ENCODE measurements around the gene MBLAC1. TPM values are rescaled to one million over a fixed set of nuclear protein-coding genes. Genes with fewer than 3 reads are reported as not detected.

MBLAC1 gene
- total and polyA plus RNA-seq, 12 donors = 1.2 to 3.5 (median 2.1) TPM

GRCh38 chr7:100130608-100131453 lies 4.1 kb downstream of the MBLAC1 start:
- TF ChIP-seq, protein P1, sequence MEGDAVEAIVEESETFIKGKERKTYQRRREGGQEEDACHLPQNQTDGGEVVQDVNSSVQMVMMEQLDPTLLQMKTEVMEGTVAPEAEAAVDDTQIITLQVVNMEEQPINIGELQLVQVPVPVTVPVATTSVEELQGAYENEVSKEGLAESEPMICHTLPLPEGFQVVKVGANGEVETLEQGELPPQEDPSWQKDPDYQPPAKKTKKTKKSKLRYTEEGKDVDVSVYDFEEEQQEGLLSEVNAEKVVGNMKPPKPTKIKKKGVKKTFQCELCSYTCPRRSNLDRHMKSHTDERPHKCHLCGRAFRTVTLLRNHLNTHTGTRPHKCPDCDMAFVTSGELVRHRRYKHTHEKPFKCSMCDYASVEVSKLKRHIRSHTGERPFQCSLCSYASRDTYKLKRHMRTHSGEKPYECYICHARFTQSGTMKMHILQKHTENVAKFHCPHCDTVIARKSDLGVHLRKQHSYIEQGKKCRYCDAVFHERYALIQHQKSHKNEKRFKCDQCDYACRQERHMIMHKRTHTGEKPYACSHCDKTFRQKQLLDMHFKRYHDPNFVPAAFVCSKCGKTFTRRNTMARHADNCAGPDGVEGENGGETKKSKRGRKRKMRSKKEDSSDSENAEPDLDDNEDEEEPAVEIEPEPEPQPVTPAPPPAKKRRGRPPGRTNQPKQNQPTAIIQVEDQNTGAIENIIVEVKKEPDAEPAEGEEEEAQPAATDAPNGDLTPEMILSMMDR (IDR thresholded peaks at IDR 0.05) = peak; percentile 71 to 93 (median 89)
- 13 to 14% methylated on average over 24 of the region's 24 CpGs for WGBS, 2 donors
- Histone ChIP-seq H3K27me3 (peaks cover 0 to 1% (median 0%) of the 10 kb centered on the region in 7 donors), H3K4me1 (peaks cover 10 to 31% (median 17%) of the 10 kb centered on the region in 9 donors), H3K36me3 (no peaks in the 10 kb centered on the region), H3K9me3 (no peaks in the 10 kb centered on the region), H3K27ac (no peak overlapping the region), H3K4me3 (peak overlapping the region in 1 of 10 donors; percentile 11)
- intact Hi-C loops (cut with DNase I) = loop anchor here in 8 of 10 donors (2.0 to 10.0 kb wide), 9 partner anchors 48 to 274 kb away; partner anchors contain the start of genes PVRIG (in 5 of the 8) and TRIM4 (in 1 of the 8)
- DNase-seq (peak; percentile 78 to 84), ATAC-seq (no peak)

DNA sequence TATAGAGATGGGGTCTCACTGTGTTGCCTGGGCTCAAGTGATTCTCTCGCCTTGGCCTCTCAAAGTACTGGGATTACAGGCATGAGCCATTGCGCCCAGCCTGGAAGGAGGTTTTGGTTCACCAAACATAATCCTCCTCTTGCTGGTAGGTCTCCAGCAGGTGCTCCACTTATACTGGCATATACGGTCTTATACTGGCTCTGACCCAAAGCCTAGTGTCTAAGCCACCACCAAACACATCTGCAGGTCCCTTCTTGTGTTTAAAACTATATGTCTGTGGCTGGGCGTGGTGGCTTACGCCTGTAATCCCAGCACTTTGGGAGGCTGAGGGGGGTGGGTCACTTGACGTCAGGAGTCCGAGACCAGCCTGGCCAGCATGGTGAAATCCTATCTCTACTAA lies 5.4 kb downstream of the MBLAC1 start:
- DNase-seq (no peak), ATAC-seq (no peak)
- intact Hi-C loops (cut with DNase I) = loop anchor here (2.0 to 10.0 kb wide), 9 partner anchors 80 to 273 kb away; partner anchors contain the start of genes PVRIG (in 5 of the 10) and TRIM4 (in 1 of the 10)
- TF ChIP-seq, protein P1 (IDR thresholded peaks at IDR 0.05) = no peak
- Histone ChIP-seq H3K9me3 (no peaks in the 10 kb centered on the region), H3K36me3 (no peaks in the 10 kb centered on the region), H3K4me3 (no peak overlapping the region), H3K27ac (no peak overlapping the region), H3K27me3 (peaks cover 0 to 6% (median 0%) of the 10 kb centered on the region in 7 donors), H3K4me1 (peaks cover 7 to 24% (median 10%) of the 10 kb centered on the region in 9 donors)
- 60 to 67% methylated on average over 7 of the region's 7 CpGs for WGBS, 2 donors

DNA sequence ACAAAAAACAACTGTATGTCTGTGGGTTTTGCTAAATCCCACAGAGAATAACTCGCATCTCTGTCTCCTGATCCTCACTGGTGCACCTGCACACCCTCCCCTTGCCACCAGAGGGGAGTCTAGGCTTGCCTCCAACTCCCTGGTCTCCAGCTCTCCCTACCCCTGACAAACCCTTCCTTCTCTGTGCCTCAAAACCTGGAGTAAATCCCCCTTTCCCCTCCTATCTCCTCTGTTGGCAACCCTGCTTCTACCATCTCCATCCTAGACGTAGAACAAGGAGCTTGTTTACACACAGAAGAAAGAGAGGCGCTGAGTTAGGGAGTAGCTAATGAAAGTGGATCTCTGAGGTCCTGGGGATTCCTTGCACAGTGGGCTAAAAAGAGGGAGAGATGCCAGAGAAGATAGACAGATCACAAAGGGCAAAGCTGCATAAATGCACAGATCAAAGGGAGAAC lies 6.0 kb downstream of the MBLAC1 start:
- DNase-seq (peak in 1 of 2 donors; percentile 39), ATAC-seq (peak in 7 of 8 donors; percentile 69 to 83 (median 80))
- Histone ChIP-seq H3K36me3 (no peaks in the 10 kb centered on the region), H3K4me1 (peaks cover 3 to 18% (median 8%) of the 10 kb centered on the region in 9 donors), H3K27me3 (peaks cover 0 to 6% (median 0%) of the 10 kb centered on the region in 7 donors), H3K4me3 (no peak overlapping the region), H3K27ac (no peak overlapping the region), H3K9me3 (no peaks in the 10 kb centered on the region)
- TF ChIP-seq, protein P1 (IDR thresholded peaks at IDR 0.05) = peak; percentile 40 to 89 (median 79)
- WGBS, 2 donors = 18 to 24% methylated on average over 3 of the region's 3 CpGs
- intact Hi-C loops (cut with DNase I) = loop anchor here (2.0 to 10.0 kb wide), 9 partner anchors 80 to 272 kb away; partner anchors contain the start of genes PVRIG (in 5 of the 10) and TRIM4 (in 1 of the 10)

Measured in heart right ventricle (tissue), 16 donors.